Measurements from ENCODE around the gene C1orf50.

DNA sequence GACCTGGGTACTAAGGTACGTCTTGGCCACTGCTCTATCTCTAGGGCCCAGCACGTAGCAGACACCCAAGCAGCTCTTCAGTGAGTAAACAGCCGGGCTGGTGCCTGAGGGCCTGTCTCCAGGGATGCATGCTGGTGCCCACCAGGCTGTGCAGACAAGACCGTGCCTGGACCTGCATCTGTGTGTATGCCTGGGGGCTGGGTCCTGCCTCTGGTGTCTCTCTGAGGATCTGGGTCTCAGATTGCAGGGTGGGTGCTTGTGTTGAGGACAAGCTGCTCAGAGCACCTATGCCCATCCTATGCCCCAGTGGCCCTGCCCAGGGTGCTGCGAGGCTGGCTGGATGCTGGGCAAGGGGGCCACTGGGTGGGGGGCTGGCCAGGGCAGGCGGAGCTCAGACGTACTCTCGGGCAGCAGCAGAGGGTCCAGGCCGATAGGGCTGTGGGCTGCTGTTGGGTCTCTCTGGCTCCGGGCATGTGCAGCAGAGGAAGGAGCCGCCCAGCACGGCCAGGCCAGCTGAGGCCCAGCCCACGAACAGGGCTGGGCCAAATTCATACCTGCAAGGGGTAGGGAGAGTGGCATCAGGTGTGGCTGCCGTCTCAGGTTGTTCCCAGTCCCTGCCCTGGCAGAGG, 31.5 kb upstream of the C1orf50 start:
- TF ChIP-seq POLR2A (IDR thresholded peaks at IDR 0.05) (no peak), POLR2AphosphoS5 (IDR thresholded peaks at IDR 0.05; ENCODE audit: insufficient read depth in 1 of 2, low read depth in 1 of 2) (no peak)
- TF ChIP-seq, protein P1, sequence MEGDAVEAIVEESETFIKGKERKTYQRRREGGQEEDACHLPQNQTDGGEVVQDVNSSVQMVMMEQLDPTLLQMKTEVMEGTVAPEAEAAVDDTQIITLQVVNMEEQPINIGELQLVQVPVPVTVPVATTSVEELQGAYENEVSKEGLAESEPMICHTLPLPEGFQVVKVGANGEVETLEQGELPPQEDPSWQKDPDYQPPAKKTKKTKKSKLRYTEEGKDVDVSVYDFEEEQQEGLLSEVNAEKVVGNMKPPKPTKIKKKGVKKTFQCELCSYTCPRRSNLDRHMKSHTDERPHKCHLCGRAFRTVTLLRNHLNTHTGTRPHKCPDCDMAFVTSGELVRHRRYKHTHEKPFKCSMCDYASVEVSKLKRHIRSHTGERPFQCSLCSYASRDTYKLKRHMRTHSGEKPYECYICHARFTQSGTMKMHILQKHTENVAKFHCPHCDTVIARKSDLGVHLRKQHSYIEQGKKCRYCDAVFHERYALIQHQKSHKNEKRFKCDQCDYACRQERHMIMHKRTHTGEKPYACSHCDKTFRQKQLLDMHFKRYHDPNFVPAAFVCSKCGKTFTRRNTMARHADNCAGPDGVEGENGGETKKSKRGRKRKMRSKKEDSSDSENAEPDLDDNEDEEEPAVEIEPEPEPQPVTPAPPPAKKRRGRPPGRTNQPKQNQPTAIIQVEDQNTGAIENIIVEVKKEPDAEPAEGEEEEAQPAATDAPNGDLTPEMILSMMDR (IDR thresholded peaks at IDR 0.05) = no peak

Data from vagina (tissue), 2 donors.